NCI-H226 (cell line): Measurements from ENCODE around the gene PTCD1.

Source experiments
- DNase-seq: peaks from one replicate; pipeline ENCODE4 v3.0.0-alpha.2; 2015

PTCD1 gene

GRCh38 chr7:99438573-99439480 is at the start of gene PTCD1, which contains the start of gene CPSF4:
Gene PTCD1 (minus strand): TSS chr7:99438798. CDS start chr7:99435242, 3,556 bp downstream.
Gene CPSF4 (plus strand): TSS chr7:99438943. CDS start chr7:99439083, 140 bp downstream.
- DNase-seq, result peak; percentile 94

- no peak for DNase-seq
Measured at GRCh38 chr7:99485094-99485493, 46.5 kb upstream of the PTCD1 start.

- no peak for DNase-seq
Measured at GRCh38 chr7:99478464-99479440, 40.2 kb upstream of the PTCD1 start.

GRCh38 chr7:99476107-99476506 is 37.5 kb upstream of the PTCD1 start:
- no peak for DNase-seq

- peak; percentile 42 for DNase-seq
Measured at GRCh38 chr7:99473315-99473596, 34.7 kb upstream of the PTCD1 start.

GRCh38 chr7:99472561-99473314 is 34.1 kb upstream of the PTCD1 start, which contains the start of gene ZNF789:
Gene ZNF789 (plus strand): TSS chr7:99472890. CDS start chr7:99476457, 3,567 bp downstream.
- peak; percentile 96 for DNase-seq

- DNase-seq, result no peak
Measured at GRCh38 chr7:99469381-99470065, 30.9 kb upstream of the PTCD1 start.

- DNase-seq, result no peak
Measured at GRCh38 chr7:99468336-99468918, 29.8 kb upstream of the PTCD1 start.

- no peak for DNase-seq
Measured at GRCh38 chr7:99465421-99465768, 26.8 kb upstream of the PTCD1 start.

GRCh38 chr7:99461221-99461620 is 22.6 kb upstream of the PTCD1 start:
- DNase-seq, result no peak

GRCh38 chr7:99460651-99461050 is 22.1 kb upstream of the PTCD1 start:
- no peak for DNase-seq

GRCh38 chr7:99459087-99459486 is 20.5 kb upstream of the PTCD1 start:
- DNase-seq, result no peak

GRCh38 chr7:99457650-99458493 is 19.3 kb upstream of the PTCD1 start:
- no peak for DNase-seq

GRCh38 chr7:99457050-99457649 is 18.6 kb upstream of the PTCD1 start:
- DNase-seq, result no peak

- no peak for DNase-seq
Measured at GRCh38 chr7:99456288-99456687, 17.7 kb upstream of the PTCD1 start.

GRCh38 chr7:99455874-99456273 is 17.3 kb upstream of the PTCD1 start:
- DNase-seq, result no peak

GRCh38 chr7:99453105-99453504 is 14.5 kb upstream of the PTCD1 start:
- no peak for DNase-seq

GRCh38 chr7:99452541-99452940 is 13.9 kb upstream of the PTCD1 start:
- no peak for DNase-seq

GRCh38 chr7:99451936-99452335 is 13.3 kb upstream of the PTCD1 start:
- DNase-seq, result no peak

- DNase-seq, result no peak
Measured at GRCh38 chr7:99449326-99449725, 10.7 kb upstream of the PTCD1 start.
